Stimulated activated CD4-positive, alpha-beta T cell treated with anti-CD3 and anti-CD28 coated beads, Interleukin-4, amount 100 ng/mL, for 4 hours (primary cell): ENCODE measurements around the gene NALCN.
A peak's percentile ranks its signal among the peaks of the same experiment; 100 is the strongest.

Experiments used
- DNase-seq, 2 experiments: peaks; one replicate each; pipeline ENCODE4 v3.0.0-alpha.2; 2020

Gene NALCN

DNA sequence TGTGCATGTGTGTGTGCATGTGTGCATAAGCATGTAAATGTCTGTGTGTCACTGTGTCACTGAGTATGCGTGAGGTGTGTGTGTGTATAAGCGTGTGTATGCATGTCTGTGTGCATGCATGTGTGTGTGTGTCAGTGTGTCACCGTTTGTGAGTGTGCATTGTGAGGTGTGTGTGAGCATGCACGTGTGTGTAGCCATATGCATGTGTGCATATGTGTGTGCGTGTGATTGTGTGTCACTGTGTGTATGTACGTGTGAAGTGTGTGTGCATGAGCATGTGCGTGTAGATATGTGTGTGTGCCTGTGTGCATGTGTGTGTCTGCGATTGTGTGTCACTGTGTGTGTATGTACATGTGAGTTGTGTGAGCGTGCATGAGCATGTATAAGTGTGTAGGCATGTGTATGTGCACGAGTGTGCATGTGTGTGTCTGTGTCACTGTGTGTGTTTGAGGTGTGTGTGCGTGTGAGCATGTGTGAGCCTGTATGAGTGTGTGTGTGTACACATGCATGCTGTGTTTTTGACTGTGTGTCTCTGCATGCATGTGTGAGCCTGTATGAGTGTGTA lies 144.5 kb downstream of the NALCN start:
- no peak for DNase-seq

GRCh38 chr13:101267656-101268055 lies 148.7 kb downstream of the NALCN start:
- no peak for DNase-seq

DNA sequence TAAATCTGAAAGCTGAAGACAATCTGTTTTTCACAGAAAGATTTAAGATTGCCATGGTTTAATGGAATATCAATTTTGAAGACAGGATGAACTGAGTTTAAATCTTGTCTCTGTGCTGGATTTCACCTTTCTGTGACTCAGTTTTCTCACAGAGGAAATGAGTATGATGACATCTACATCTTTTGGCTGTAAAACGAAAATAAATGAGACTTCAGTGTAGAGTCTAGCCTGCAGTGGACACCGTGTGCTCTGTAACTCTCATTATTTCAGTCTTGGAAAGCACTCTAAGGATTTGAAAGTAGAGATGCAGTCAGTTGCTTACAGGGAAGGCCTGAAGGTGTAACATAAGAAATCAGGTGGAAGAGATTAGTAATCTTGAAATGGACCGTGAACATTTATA lies 150.4 kb downstream of the NALCN start:
- no peak for DNase-seq

GRCh38 chr13:101264931-101265330 lies 151.4 kb downstream of the NALCN start:
- no peak for DNase-seq

DNA sequence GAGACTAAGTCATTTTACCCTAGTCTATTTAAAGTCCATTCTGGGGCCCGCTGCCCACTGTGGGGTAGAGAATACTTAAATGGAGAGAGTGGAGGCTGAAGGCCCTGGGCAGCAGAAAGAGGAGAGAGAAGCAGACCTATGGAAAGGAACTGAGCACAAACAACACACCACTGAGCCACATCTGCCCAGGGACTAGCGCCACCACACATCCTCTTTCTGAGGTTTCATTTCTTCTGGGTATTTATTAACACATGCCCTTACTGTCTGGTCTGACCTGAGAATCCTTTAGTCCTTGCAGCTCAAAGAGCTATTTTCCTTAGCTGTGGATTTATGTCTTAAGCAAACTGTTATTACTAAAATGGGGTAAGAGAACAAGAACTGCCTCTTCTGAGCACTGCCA lies 154.0 kb downstream of the NALCN start:
- DNase-seq, result no peak

- no peak for DNase-seq
Measured at GRCh38 chr13:101258509-101258908, 157.8 kb downstream of the NALCN start.

- DNase-seq, result peak; percentile 4 to 30
Measured at GRCh38 chr13:101258071-101258470, 158.2 kb downstream of the NALCN start.

GRCh38 chr13:101248739-101249514 lies 167.4 kb downstream of the NALCN start:
- DNase-seq, result no peak

GRCh38 chr13:101242720-101243119 lies 173.6 kb downstream of the NALCN start:
- no peak for DNase-seq

- no peak for DNase-seq
Measured at GRCh38 chr13:101238555-101238954, 177.8 kb downstream of the NALCN start.

DNA sequence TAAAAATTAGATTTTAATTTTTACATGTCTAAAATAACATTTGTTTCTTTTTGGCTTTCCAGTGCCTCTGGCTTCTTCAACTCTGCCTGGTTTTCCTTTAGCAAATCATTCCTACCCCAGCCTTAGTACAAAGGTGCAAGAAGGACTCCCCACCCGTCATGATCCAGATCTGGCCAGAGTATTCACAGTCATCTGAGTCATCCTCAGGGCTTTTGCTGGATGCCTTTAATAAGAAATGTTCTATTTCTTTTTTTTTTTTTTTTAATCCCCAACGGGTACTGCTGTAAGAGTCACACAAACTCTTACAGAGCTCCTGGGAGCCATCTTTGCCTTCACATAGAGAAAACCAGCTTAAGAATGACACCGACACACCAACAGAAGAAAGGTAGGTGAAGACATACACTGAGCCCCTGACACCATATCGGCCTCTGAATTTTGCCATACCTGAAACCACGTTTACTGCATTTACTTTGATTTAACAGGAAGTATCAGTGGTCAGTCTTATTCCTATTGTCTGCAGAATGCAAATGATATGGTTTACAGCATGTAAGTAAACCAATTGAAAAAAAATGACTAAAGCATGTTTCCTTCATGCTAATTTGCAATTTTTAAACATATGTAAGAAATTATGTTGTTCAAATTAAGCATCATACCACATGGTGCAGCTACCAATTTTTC lies 184.4 kb downstream of the NALCN start:
- DNase-seq, result no peak

DNA sequence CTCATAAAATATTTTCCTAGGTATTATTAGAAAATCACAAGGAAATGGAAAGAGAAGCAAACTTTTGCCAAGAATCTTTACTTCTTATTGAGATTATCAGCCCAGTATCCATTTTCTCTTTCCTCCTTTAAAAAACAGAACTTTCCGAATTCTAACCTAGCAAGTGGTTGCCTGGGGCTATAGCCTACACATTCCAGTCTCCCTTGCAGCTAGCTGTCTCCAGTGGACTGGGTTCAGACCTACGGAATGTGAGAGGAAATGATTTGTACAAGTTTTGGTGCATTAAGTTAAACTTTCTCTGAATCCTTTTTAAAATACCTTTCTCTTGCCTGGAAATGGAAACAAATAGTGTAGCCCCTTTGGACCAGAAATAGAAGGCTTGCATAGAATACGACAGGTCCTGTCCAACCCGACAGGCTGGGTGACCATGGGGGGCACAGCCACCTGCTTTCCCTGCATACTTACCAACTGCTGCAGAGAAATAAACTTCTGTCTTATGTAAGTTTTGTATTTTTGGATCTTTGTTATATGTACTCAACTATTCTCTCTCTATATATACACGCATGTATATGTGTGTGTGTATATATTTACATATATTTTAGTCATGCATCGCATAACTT lies 185.9 kb downstream of the NALCN start:
- DNase-seq, result no peak

GRCh38 chr13:101219609-101220265 lies 196.6 kb downstream of the NALCN start:
- no peak for DNase-seq

DNA sequence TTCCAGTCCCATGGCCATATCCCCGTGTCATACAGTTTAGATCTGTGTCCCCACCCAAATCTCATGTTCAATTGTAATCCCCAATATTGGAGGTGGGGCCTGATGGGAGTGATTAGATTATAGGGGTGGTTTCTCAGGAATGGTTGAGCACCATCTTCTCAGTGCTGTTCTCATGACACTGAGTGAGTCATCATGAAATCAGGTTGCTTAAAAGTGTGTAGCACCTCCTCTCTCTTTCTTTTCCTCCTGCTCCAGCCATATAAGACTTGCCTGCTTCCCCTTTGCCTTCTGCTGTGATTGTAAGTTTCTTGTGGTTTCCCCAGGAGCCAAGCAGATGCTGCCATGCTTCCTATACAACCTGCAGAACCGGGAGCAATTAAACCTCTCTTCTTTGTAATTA lies 197.8 kb downstream of the NALCN start:
- DNase-seq, result no peak

GRCh38 chr13:101217086-101217485 lies 199.2 kb downstream of the NALCN start:
- no peak for DNase-seq

DNA sequence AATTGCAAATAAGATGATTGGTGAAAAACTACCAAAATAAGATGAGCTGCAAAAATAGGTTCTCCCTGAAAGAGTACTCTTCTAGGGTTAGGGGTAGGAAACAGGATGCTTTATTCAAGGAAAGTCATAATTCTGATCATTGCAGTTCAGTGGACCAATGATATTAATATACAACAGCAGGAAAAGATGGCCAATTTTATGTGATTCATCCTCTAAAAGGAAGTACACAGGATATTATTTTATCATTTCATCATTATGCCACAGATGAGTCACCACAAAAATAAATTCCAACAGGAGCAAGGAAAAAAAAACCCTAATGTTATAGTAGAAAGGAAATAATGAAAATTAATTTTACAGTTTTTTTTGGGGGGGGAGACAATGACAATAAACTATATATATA lies 205.0 kb downstream of the NALCN start:
- no peak for DNase-seq

DNA sequence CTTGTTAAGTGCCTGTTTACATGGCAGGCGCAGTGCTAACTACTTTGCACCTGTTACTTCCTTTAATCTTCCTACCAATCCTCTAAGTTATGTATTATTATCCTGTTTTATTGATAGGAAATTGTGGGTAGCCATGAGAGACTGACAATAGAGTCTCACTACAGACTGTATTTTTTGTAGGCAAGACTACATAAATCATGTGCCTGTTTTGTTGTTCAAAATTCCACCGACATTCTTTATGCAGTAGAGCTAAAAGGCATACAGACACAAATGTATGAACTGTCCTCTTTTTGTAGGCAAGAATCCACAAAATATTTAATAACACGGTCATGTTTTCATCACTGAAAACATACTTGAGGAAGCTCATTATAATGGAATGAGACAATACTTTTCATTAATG lies 205.5 kb downstream of the NALCN start:
- DNase-seq, result no peak

DNA sequence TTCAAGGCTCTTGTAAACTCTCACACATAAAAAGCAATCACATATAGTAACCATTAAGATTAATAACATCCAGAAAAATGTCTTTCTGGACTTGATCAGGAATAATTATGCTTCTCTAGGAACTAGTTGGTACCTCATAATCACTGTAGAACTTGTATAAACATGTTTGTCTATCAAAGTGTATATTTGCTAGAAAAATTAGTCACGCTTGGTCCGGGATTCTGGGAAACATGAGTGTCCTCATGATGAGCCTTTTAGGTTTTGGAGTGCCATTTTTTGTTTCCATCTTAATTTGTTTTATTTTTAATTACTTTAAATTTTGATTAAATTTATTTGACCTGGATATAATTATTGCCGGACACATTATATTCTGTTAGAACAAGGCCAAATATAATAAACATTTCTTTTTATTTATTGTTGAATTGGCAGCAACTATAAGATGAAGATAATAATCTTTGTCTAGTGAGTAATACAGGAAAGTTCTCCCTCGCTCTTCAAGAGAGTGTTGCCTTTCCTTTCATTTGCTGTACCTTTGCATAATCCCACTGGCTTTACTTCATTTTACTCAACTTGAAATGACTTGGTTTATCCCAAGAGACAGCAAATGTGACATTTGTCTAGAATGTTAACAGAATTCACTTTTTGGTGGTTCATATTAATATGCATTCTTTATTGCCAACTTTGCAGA lies 207.0 kb downstream of the NALCN start:
- DNase-seq, result no peak

- no peak for DNase-seq
Measured at GRCh38 chr13:101205408-101205807, 210.9 kb downstream of the NALCN start.

- DNase-seq, result no peak
Measured at GRCh38 chr13:101204270-101205020, 211.9 kb downstream of the NALCN start.

- DNase-seq, result no peak
Measured at GRCh38 chr13:101202590-101202989, 213.7 kb downstream of the NALCN start.

GRCh38 chr13:101190976-101191375 lies 225.3 kb downstream of the NALCN start:
- no peak for DNase-seq
